BLaER1 (cell line): Measurements from ENCODE around the gene ATR.

ENCODE experiments used
- H3K27ac ChIP-seq: shearing (Covaris generic); formaldehyde crosslinking; 2 replicates; pipeline ENCODE4 v1.8.1; 2022
- H3K27me3 ChIP-seq: shearing (Covaris generic); formaldehyde crosslinking; 2 replicates; pipeline ENCODE4 v1.8.1; 2022
- H3K36me3 ChIP-seq: shearing (Covaris generic); formaldehyde crosslinking; 2 replicates; pipeline ENCODE4 v1.8.1; 2022
- H3K4me1 ChIP-seq: shearing (Covaris generic); formaldehyde crosslinking; 2 replicates; pipeline ENCODE4 v1.8.1; 2022
- H3K4me2 ChIP-seq: shearing (Covaris generic); formaldehyde crosslinking; 2 replicates; pipeline ENCODE4 v1.8.1; 2022
- H3K4me3 ChIP-seq: shearing (Covaris generic); formaldehyde crosslinking; 2 replicates; pipeline ENCODE4 v1.8.1; 2022
- H3K9ac ChIP-seq: shearing (Covaris generic); formaldehyde crosslinking; 2 replicates; pipeline ENCODE4 v1.8.1; 2022
- H3K9me3 ChIP-seq: shearing (Covaris generic); formaldehyde crosslinking; 2 replicates; pipeline ENCODE4 v1.8.1; 2022
- H4K20me1 ChIP-seq: shearing (Covaris generic); formaldehyde crosslinking; 2 replicates; pipeline ENCODE4 v1.8.1; 2022
- Cebpa-rat ChIP-seq: shearing (Covaris generic); IDR thresholded peaks from 2 replicates; pipeline ENCODE4 v1.8.1; 2022

ATR gene

DNA sequence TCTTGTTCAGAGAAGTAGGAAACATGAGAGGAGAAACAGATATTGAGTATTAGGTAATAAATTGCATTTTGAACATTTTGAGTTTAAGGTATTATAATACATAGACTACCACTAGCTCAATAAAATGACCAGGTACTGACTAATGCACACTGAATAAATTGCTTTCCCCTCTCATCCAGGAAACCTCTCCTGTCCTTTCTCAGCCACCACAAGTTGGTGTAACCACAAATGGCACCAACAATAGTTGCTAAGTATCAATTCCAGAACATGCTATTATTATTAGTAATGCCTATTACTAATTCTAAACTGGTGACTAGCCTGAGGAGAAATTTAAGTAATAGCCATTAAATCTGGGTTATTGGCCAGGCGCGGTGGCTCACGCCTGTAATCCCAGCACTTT, 83.4 kb downstream of the ATR start:
- Histone ChIP-seq H3K9me3 (no peaks in the 10 kb centered on the region), H3K9ac (no peak overlapping the region), H4K20me1 (no peaks in the 10 kb centered on the region), H3K4me2 (no peak overlapping the region), H3K36me3 (peaks cover 78% of the 10 kb centered on the region), H3K27me3 (no peaks in the 10 kb centered on the region), H3K27ac (no peak overlapping the region), H3K4me1 (no peaks in the 10 kb centered on the region), H3K4me3 (no peak overlapping the region)
- no peak for TF ChIP-seq Cebpa-rat

DNA sequence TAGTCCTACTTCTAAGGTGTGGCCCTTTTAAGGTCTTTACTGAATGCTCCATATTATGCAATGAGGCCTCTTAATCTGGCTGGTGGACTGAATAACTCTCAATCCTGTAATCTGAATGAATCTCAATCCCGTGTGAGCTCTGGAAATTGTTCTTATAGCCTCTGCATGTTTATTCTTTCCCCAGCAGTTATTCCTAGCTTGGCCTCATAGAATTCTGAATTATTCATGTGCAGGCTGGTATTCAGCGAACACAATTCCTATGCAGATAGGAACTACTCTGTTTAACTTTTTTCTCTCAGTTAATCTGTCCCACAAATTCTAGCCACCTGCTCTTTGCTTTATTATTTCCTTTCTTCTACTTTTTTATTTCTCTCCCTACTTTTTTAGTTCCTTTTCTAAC, 86.3 kb downstream of the ATR start:
- Histone ChIP-seq H3K4me3 (no peak overlapping the region), H3K27me3 (no peaks in the 10 kb centered on the region), H3K9ac (no peak overlapping the region), H3K4me2 (no peak overlapping the region), H3K27ac (no peak overlapping the region), H3K9me3 (no peaks in the 10 kb centered on the region), H4K20me1 (no peaks in the 10 kb centered on the region), H3K4me1 (no peaks in the 10 kb centered on the region), H3K36me3 (peaks cover 84% of the 10 kb centered on the region)
- TF ChIP-seq Cebpa-rat: no peak

GRCh38 chr3:142489572-142490323, 88.8 kb downstream of the ATR start:
- Histone ChIP-seq H3K4me3 (no peak overlapping the region), H3K36me3 (peaks cover 85% of the 10 kb centered on the region), H3K4me2 (no peak overlapping the region), H3K4me1 (no peaks in the 10 kb centered on the region), H3K27ac (no peak overlapping the region), H4K20me1 (no peaks in the 10 kb centered on the region), H3K27me3 (no peaks in the 10 kb centered on the region), H3K9me3 (no peaks in the 10 kb centered on the region), H3K9ac (no peak overlapping the region)
- no peak for TF ChIP-seq Cebpa-rat

DNA sequence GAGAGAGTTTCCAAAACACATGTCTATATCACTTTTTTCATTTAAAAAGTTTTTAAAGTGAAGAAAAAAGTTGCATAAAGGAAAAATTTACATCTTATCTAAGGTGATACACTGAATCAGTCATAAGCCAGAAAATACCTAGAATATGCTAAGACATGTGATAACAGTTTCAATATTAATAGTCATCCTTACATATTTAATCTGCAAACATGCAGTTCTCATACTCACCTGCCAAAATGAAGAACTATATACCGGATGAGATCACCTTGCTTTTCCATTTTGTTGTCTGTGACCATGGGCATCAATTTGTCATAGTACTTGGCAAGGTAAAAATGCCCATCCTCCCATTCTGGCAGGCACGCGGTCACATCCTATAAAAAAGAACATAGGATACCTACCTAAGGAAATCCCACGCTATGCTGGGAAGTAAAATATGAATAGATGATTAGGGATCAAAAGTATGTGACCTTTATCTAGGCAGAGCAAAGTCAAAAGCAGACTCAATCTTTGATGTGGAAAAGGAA, 93.6 kb downstream of the ATR start:
- no peak overlapping the region for H3K9ac ChIP-seq
- H3K36me3 ChIP-seq: peaks cover 93% of the 10 kb centered on the region
- no peak overlapping the region for H3K4me2 ChIP-seq
- TF ChIP-seq Cebpa-rat: no peak
- H3K27ac ChIP-seq: no peak overlapping the region
- peaks cover 29% of the 10 kb centered on the region for H3K9me3 ChIP-seq
- H4K20me1 ChIP-seq: no peaks in the 10 kb centered on the region
- H3K4me3 ChIP-seq: no peak overlapping the region
- H3K4me1 ChIP-seq: no peaks in the 10 kb centered on the region
- H3K27me3 ChIP-seq: no peaks in the 10 kb centered on the region

GRCh38 chr3:142481196-142481595, 97.3 kb downstream of the ATR start:
- Histone ChIP-seq H3K36me3 (peaks cover 65% of the 10 kb centered on the region), H3K9me3 (peaks cover 36% of the 10 kb centered on the region), H4K20me1 (no peaks in the 10 kb centered on the region), H3K9ac (no peak overlapping the region), H3K4me1 (no peaks in the 10 kb centered on the region), H3K27ac (no peak overlapping the region), H3K4me2 (no peak overlapping the region), H3K4me3 (no peak overlapping the region; the same call in 1 of the 2 replicates), H3K27me3 (no peaks in the 10 kb centered on the region)
- no peak for TF ChIP-seq Cebpa-rat

- Histone ChIP-seq H3K4me3 (no peak overlapping the region), H3K4me2 (no peak overlapping the region), H3K9ac (no peak overlapping the region), H3K9me3 (peaks cover 11% of the 10 kb centered on the region), H3K4me1 (no peaks in the 10 kb centered on the region), H4K20me1 (no peaks in the 10 kb centered on the region), H3K27ac (no peak overlapping the region), H3K27me3 (no peaks in the 10 kb centered on the region), H3K36me3 (peaks cover 14% of the 10 kb centered on the region; the same call in 1 of the 2 replicates)
- peak; percentile 57; the same call in 1 of the 2 replicates for TF ChIP-seq Cebpa-rat
Observed at GRCh38 chr3:142470826-142471225, 107.7 kb downstream of the ATR start.

GRCh38 chr3:142468456-142468855, 110.1 kb downstream of the ATR start:
- H3K9ac ChIP-seq: no peak overlapping the region
- no peaks in the 10 kb centered on the region for H4K20me1 ChIP-seq
- no peak overlapping the region for H3K27ac ChIP-seq
- H3K4me2 ChIP-seq: no peak overlapping the region
- peaks cover 5% of the 10 kb centered on the region for H3K9me3 ChIP-seq
- no peaks in the 10 kb centered on the region for H3K27me3 ChIP-seq
- no peak overlapping the region for H3K4me3 ChIP-seq
- H3K4me1 ChIP-seq: no peaks in the 10 kb centered on the region
- H3K36me3 ChIP-seq: peaks cover 9% of the 10 kb centered on the region; the same call in 1 of the 2 replicates
- no peak for TF ChIP-seq Cebpa-rat

GRCh38 chr3:142467768-142468167, 110.8 kb downstream of the ATR start:
- H3K27me3 ChIP-seq: no peaks in the 10 kb centered on the region
- H3K9ac ChIP-seq: no peak overlapping the region
- no peaks in the 10 kb centered on the region for H3K9me3 ChIP-seq
- H3K27ac ChIP-seq: no peak overlapping the region
- no peak overlapping the region for H3K4me2 ChIP-seq
- TF ChIP-seq Cebpa-rat: no peak
- no peaks in the 10 kb centered on the region for H3K4me1 ChIP-seq
- no peak overlapping the region for H3K4me3 ChIP-seq
- no peaks in the 10 kb centered on the region for H4K20me1 ChIP-seq
- H3K36me3 ChIP-seq: peaks cover 7% of the 10 kb centered on the region

- Histone ChIP-seq H3K27me3 (no peaks in the 10 kb centered on the region), H3K27ac (no peak overlapping the region), H3K4me1 (no peaks in the 10 kb centered on the region), H3K4me3 (no peak overlapping the region), H3K9me3 (no peaks in the 10 kb centered on the region), H3K36me3 (peaks cover 38% of the 10 kb centered on the region), H4K20me1 (no peaks in the 10 kb centered on the region), H3K9ac (no peak overlapping the region), H3K4me2 (no peak overlapping the region)
- no peak for TF ChIP-seq Cebpa-rat
Observed at GRCh38 chr3:142460689-142461088, 117.8 kb downstream of the ATR start.

GRCh38 chr3:142459929-142460328, 118.6 kb downstream of the ATR start:
- Histone ChIP-seq H4K20me1 (no peaks in the 10 kb centered on the region), H3K27me3 (no peaks in the 10 kb centered on the region), H3K9me3 (no peaks in the 10 kb centered on the region), H3K4me2 (no peak overlapping the region), H3K4me1 (no peaks in the 10 kb centered on the region), H3K36me3 (peaks cover 38% of the 10 kb centered on the region), H3K9ac (no peak overlapping the region), H3K4me3 (no peak overlapping the region), H3K27ac (no peak overlapping the region)
- no peak for TF ChIP-seq Cebpa-rat

GRCh38 chr3:142459096-142459495, 119.4 kb downstream of the ATR start:
- Histone ChIP-seq H3K9me3 (no peaks in the 10 kb centered on the region), H3K4me2 (no peak overlapping the region), H3K4me1 (no peaks in the 10 kb centered on the region), H4K20me1 (no peaks in the 10 kb centered on the region), H3K27me3 (no peaks in the 10 kb centered on the region), H3K27ac (no peak overlapping the region), H3K9ac (no peak overlapping the region), H3K36me3 (peaks cover 39% of the 10 kb centered on the region), H3K4me3 (no peak overlapping the region)
- TF ChIP-seq Cebpa-rat: no peak
